SW 1271 (cell line): ENCODE measurements around the gene CEP70.
"Not testable (repeated sequence)": the region's sequence is repeated elsewhere in the genome, so short reads cannot be mapped to it uniquely, and the experiment has no call there.

Source experiments
- DNase-seq, 2 experiments: peaks; one replicate each; lab custom pipeline; 2025; lab: John Stamatoyannopoulos, UW

The CEP70 gene

DNA sequence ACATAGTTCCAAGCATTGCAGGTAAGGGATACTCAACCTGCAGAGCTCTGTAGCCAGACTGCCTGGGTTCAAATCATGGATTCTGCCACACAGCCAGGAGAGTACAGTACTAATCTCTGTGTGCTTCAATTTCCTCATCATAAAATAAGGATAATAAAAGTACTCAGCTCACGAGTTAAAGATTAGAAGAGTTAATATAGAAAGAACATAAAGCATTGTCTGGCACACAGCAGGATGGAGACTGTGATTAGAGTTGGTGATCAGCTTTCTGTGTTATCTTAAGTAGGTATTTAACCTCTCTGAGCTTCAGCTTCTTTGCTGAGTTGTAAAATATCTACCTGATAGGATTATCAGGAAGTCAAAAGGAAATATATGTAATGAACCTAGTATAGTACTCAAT is 2.7 kb downstream of the CEP70 start:
- DNase-seq, result no peak

DNA sequence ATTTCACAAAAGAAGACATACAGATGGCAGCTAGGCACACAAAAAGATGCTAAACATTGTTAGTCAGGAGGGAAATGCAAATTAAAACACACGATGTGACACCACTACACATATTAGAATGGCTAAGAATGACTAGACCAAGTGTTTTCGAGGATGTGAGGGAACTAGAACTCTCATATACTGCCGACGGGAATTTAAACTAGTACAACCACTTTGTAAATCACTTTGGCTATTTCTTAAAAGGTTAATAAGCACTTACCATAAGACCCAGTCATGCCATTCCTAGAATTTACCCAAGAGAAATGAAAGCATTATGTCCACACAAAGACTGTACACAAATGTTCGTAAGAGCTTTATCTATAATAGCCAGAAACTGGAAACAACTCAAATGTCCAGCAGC is 5.6 kb downstream of the CEP70 start:
- DNase-seq, result no peak

DNA sequence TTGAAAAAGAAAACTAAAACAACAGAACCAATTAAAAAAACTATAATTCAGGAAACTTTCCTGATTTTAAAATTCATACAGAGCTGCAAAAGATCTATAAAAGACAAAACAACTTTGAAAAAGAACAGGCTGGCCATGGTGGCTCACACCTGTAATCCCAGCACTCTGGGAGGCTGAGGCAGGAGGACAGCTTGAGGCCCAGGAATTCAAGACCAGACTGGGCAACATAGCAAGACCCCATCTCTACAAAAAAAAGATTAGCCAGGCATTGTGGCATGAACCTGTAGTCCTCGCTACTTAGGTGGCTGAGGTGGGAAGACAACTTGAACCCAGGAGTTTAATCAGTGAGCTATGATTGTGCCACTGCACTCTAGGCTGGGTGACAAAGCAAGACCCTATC is 6.7 kb downstream of the CEP70 start:
- no peak for DNase-seq

- no peak for DNase-seq
Measured at GRCh38 chr3:138578961-138579574, 15.0 kb downstream of the CEP70 start.

- no peak for DNase-seq
Measured at GRCh38 chr3:138578141-138578540, 15.9 kb downstream of the CEP70 start.

DNA sequence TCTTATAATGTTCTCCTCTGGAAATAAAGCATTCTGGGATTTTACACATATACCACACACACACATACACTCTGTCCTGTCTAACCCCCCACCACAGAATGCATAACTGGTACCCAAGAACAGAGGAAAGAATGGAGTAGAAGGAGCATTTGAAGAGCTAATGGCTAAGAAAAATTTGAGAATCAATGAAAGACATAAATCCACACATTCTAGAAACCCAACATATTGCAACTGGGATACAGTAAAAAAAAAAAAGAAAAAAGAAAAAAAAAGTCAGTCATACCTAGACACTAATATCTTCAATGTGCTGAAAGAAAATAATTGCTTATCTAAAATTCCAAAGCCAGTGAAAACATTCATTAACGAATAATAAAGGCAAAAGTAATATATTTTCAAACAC is 20.9 kb downstream of the CEP70 start:
- DNase-seq, result no peak

GRCh38 chr3:138569624-138570023 is 24.4 kb downstream of the CEP70 start:
- DNase-seq, result not testable (repeated sequence)

DNA sequence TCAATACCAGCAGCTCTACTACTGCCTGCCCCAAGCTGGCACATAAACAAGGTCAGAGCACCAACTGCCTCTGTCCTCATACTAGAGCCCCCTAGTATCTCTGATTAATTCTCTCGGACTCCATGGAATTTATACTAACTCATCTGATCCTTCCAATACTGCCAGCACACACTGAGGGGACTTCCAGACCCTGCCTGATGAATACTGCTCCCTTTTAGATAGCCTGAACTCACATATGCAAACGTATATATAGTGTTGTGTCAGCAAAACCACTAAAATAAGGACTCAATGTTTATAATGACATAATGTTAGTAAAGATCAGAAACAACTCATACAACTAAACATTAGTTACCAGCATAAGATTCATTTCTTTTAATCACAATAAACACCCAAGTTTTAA is 25.0 kb downstream of the CEP70 start:
- no peak for DNase-seq

- DNase-seq, result no peak
Measured at GRCh38 chr3:138567403-138567802, 26.7 kb downstream of the CEP70 start.

DNA sequence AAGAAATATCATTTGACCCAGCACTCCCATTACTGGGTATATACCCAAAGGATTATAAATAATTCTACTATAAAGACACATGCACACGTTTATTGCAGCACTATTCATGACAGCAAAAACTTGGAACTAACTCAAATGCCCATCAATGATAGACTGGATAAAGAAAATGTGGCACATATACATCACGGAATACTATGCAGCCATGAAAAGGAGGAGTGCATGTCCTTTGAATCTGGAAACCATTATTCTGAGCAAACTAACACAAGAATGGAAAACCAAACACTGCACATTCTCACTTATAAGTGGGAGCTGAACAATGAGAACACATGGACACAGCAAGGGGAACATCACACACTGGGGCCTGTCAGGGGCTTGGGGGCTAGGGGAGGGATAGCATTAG is 27.8 kb downstream of the CEP70 start:
- DNase-seq, result not testable (repeated sequence)

DNA sequence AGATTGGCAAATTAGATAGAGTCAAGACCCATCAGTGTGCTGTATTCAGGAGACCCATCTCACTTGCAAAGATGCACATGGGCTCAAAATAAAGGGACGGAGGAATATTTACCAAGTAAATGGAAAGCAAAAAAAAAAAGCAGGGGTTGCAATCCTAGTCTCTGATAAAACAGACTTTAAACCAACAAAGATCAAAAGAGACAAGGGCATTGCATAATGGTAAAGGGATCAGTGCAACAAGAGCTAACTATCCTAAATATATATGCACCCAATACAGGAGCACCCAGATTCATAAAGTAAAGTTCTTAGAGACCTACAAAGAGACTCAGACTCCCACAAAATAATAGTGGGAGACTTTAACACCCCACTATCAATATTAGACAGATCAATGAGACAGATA is 31.2 kb downstream of the CEP70 start:
- not testable (repeated sequence) for DNase-seq

GRCh38 chr3:138560501-138560900 is 33.6 kb downstream of the CEP70 start:
- no peak for DNase-seq

- no peak for DNase-seq
Measured at GRCh38 chr3:138559134-138559533, 34.9 kb downstream of the CEP70 start.

GRCh38 chr3:138554775-138555174 is 39.3 kb downstream of the CEP70 start:
- DNase-seq, result not testable (repeated sequence)

DNA sequence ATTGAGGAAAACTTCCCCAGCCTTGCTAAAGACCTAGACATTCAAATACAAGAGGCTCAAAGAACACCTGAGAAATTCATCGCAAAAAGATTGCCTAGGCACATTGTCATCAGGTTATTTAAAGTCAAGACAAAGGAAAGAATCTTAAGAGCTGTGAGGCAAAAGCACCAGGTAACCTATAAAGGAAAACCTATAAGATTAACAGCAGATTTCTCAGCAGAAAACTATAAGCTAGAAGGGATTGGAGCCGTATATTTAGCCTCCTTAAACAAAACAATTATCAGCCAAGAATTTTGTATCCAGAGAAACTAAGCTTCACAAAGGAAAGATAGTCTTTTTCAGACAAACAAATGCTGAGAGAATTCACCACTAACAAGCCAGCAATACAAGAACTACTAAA is 43.1 kb downstream of the CEP70 start:
- DNase-seq, result not testable (repeated sequence)

DNA sequence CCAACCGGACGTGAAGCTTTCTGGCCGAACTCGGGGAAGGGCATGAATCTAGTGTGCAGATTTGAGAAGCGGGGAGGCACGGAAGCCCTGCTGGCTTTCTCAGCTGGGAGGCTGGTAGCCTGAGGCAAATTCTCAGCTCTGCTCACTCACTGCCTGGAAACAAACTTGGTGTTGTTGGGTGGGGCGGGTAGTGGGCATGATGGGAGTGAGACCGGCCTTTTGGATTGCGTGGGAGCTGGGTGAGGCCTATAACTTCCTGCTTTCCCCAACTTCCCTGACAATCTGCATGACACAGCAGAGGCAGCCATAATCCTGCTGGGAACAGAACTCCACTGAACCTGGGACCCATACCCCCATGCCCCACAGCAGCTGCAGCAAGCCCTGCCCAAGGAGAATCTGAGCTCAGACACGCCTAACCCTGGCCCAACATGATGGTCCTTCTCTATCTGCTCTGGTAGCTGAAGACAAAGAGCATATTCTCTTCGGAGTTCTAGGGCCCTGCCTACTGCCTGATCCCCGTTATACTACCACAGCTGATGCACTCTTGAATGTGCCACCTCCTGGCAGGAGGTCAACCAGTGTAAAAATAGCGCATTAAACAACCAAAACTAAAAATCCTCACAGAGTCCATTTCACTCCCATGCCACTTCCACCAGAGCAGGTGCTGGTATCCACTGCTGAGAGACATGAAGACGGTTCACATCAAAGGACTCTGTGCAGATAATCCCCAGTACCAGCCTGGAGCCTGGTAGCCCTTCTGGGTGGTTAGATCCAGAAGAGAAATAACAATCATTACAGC is 44.7 kb downstream of the CEP70 start:
- DNase-seq, result no peak

GRCh38 chr3:138547342-138547975 is 46.6 kb downstream of the CEP70 start:
- no peak for DNase-seq

GRCh38 chr3:138544546-138544945 is 49.5 kb downstream of the CEP70 start:
- no peak for DNase-seq

- DNase-seq, result no peak
Measured at GRCh38 chr3:138542977-138543376, 51.1 kb downstream of the CEP70 start.

- no peak for DNase-seq
Measured at GRCh38 chr3:138539352-138539751, 54.7 kb downstream of the CEP70 start.

- DNase-seq, result not testable (repeated sequence)
Measured at GRCh38 chr3:138521445-138521844, 72.6 kb downstream of the CEP70 start.

DNA sequence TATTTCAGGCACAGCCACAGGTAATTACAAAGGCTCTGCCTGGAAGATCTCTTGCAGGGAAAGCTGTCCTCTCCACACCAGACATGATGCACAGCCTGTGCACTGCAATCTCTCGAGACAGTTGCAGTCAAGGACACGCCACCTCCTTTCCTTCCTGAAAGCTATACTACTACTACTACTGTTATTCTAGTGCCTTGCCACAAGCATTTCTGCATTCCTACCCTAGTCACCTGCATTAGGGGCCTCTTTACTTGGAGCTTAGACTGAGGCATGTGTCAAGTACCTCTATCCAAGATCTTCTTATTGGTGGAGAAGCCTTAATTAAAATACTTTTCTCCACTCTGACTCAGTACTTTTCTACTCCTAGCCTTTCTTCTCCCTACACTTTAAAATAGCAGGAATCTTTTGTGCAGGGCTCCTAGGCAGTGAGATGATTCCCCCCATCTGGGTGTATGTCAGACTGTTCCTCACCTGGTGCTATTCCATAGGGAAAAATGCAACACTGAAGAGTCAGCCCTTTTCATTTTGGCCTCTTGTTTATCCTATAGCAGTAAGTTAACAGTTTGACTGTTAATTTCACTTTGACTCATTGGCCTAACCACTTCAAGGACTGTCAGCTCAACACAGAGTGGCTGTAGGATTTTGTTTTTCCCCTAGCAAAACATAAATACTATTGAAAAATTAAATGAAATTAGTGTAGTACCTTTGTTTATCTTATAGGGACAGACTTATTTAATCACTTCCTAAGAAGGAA is 80.8 kb downstream of the CEP70 start:
- DNase-seq, result no peak
